Suprapubic skin (tissue), 3 donors: ENCODE data around the gene AIRE.

Experiments used
- CTCF ChIP-seq, 2 donors: fragments of 200-600 bp in 1 of 2; fragments of 450-650 bp in 1 of 2; sonication (generic) in 1 of 2; IDR thresholded peaks; one replicate each; pipeline ENCODE4 v1.5.1; 2016 to 2019; ENCODE audit warnings: antibody characterized with exemption in 2 of 2, mild to moderate bottlenecking in 1 of 2, moderate library complexity in 1 of 2
- POLR2A ChIP-seq, 2 donors: fragments of 450-650 bp; IDR thresholded peaks; one replicate each; pipeline ENCODE4 v1.6.1; 2017; ENCODE audit warnings: antibody characterized with exemption in 2 of 2, mild to moderate bottlenecking in 2 of 2, moderate library complexity in 2 of 2

- TF ChIP-seq CTCF (IDR thresholded peaks at IDR 0.05) (no peak), POLR2A (IDR thresholded peaks at IDR 0.05) (no peak)
Measured at GRCh38 chr21:44318489-44319285, 33.0 kb downstream of the AIRE start.
